ENCODE data around the gene PBXIP1. TPM values are rescaled to one million over a fixed set of nuclear protein-coding genes. Genes with fewer than 3 reads are reported as not detected.

Gene PBXIP1
- total RNA-seq, 1 donor from 2014 or later = 69.1 TPM

- no peak for DNase-seq (ENCODE audit: low spot score, unreplicated experiment)
- TF ChIP-seq CTCF (IDR thresholded peaks at IDR 0.05; ENCODE audit: unreplicated experiment) = no peak
- H3K27me3 Mint-ChIP-seq = no peaks in the 10 kb centered on the region
- no peaks in the 10 kb centered on the region for H3K9me3 Mint-ChIP-seq (ENCODE audit: low read depth)
- peak overlapping the region; percentile 84 for H3K4me3 Mint-ChIP-seq (ENCODE audit: low read depth)
- H3K36me3 Mint-ChIP-seq (ENCODE audit: insufficient read depth) = peaks cover 3% of the 10 kb centered on the region
- peaks cover 35% of the 10 kb centered on the region for H3K4me1 Mint-ChIP-seq (ENCODE audit: low read depth)
- peak overlapping the region; percentile 98 for H3K27ac Mint-ChIP-seq
Observed at GRCh38 chr1:154955039-154955717, 721 bp downstream of the PBXIP1 start.

GRCh38 chr1:154954541-154954940 lies 1.4 kb downstream of the PBXIP1 start:
- H3K9me3 Mint-ChIP-seq (ENCODE audit: low read depth) = no peaks in the 10 kb centered on the region
- no peak for DNase-seq (ENCODE audit: low spot score, unreplicated experiment)
- H3K27me3 Mint-ChIP-seq = no peaks in the 10 kb centered on the region
- peaks cover 3% of the 10 kb centered on the region for H3K36me3 Mint-ChIP-seq (ENCODE audit: insufficient read depth)
- TF ChIP-seq CTCF (IDR thresholded peaks at IDR 0.05; ENCODE audit: unreplicated experiment) = no peak
- H3K4me3 Mint-ChIP-seq (ENCODE audit: low read depth) = peak overlapping the region; percentile 84
- peak overlapping the region; percentile 98 for H3K27ac Mint-ChIP-seq
- H3K4me1 Mint-ChIP-seq (ENCODE audit: low read depth) = peaks cover 35% of the 10 kb centered on the region

- peaks cover 35% of the 10 kb centered on the region for H3K4me1 Mint-ChIP-seq (ENCODE audit: low read depth)
- no peak overlapping the region for H3K4me3 Mint-ChIP-seq (ENCODE audit: low read depth)
- no peak for DNase-seq (ENCODE audit: low spot score, unreplicated experiment)
- no peaks in the 10 kb centered on the region for H3K9me3 Mint-ChIP-seq (ENCODE audit: low read depth)
- peaks cover 3% of the 10 kb centered on the region for H3K36me3 Mint-ChIP-seq (ENCODE audit: insufficient read depth)
- TF ChIP-seq CTCF (IDR thresholded peaks at IDR 0.05; ENCODE audit: unreplicated experiment) = no peak
- no peak overlapping the region for H3K27ac Mint-ChIP-seq
- H3K27me3 Mint-ChIP-seq = no peaks in the 10 kb centered on the region
Observed at GRCh38 chr1:154953611-154954038, 2.3 kb downstream of the PBXIP1 start.

- Mint-ChIP-seq H3K4me1 (ENCODE audit: low read depth) (peaks cover 35% of the 10 kb centered on the region), H3K27me3 (no peaks in the 10 kb centered on the region), H3K27ac (peak overlapping the region; percentile 78), H3K9me3 (ENCODE audit: low read depth) (no peaks in the 10 kb centered on the region), H3K4me3 (ENCODE audit: low read depth) (no peak overlapping the region), H3K36me3 (ENCODE audit: insufficient read depth) (peaks cover 5% of the 10 kb centered on the region)
- no peak for TF ChIP-seq CTCF (IDR thresholded peaks at IDR 0.05; ENCODE audit: unreplicated experiment)
- DNase-seq (ENCODE audit: low spot score, unreplicated experiment) = no peak
Observed at GRCh38 chr1:154952664-154953063, 3.2 kb downstream of the PBXIP1 start.

- DNase-seq (ENCODE audit: low spot score, unreplicated experiment) = no peak
- Mint-ChIP-seq H3K9me3 (ENCODE audit: low read depth) (no peaks in the 10 kb centered on the region), H3K36me3 (ENCODE audit: insufficient read depth) (peaks cover 5% of the 10 kb centered on the region), H3K4me3 (ENCODE audit: low read depth) (no peak overlapping the region), H3K27me3 (no peaks in the 10 kb centered on the region), H3K27ac (peak overlapping the region; percentile 78), H3K4me1 (ENCODE audit: low read depth) (peaks cover 31% of the 10 kb centered on the region)
- no peak for TF ChIP-seq CTCF (IDR thresholded peaks at IDR 0.05; ENCODE audit: unreplicated experiment)
Observed at GRCh38 chr1:154951901-154952657, 3.8 kb downstream of the PBXIP1 start.
